Measurements from ENCODE around the gene CES2. TPM values are rescaled to one million over a fixed set of nuclear protein-coding genes. Genes with fewer than 3 reads are reported as not detected.

The CES2 gene, protein sequence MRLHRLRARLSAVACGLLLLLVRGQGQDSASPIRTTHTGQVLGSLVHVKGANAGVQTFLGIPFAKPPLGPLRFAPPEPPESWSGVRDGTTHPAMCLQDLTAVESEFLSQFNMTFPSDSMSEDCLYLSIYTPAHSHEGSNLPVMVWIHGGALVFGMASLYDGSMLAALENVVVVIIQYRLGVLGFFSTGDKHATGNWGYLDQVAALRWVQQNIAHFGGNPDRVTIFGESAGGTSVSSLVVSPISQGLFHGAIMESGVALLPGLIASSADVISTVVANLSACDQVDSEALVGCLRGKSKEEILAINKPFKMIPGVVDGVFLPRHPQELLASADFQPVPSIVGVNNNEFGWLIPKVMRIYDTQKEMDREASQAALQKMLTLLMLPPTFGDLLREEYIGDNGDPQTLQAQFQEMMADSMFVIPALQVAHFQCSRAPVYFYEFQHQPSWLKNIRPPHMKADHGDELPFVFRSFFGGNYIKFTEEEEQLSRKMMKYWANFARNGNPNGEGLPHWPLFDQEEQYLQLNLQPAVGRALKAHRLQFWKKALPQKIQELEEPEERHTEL
- 28.1 and 29.1 TPM in 2 replicates for total RNA-seq

DNA sequence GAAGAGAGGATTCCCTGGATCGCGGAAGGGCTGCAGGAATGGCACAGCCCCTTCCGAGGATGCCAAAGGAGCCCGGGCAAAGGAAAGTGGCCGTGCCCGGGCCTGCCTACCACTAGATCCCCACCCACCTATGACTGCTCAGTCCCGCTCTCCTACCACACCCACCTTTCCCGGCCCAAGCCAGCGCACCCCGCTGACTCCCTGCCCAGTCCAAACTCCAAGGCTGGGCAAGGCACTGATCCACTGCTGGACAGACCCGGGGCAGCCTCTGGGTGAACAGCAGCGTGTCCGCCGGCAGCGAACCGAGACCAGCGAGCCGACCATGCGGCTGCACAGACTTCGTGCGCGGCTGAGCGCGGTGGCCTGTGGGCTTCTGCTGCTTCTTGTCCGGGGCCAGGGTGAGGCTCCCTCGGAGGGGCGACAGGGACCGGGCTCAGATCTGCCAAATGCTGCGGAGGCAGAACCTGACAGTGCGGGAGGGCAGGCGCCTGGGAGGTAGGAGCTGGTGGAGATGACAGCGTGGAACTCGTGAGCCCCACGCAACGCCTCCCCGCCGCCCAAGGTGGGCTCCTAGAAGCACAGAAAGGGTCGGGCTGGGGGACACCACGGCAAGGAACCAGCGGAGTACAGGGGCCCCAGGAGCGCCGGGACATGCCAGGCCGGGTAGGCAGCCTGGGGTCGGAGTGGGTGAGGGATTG, at the start of gene CES2:
Gene CES2, plus strand, starts transcription at position 203 of the 698 bp plus-strand sequence. Its CDS starts 120 bp downstream, at position 323.

GRCh38 chr16:66918803-66919568, 16.3 kb upstream of the CES2 start, which contains the start of gene CDH16:
Gene CDH16, minus strand, starts transcription at chr16:66918885. Its CDS starts 820 bp downstream, at chr16:66918065.

DNA sequence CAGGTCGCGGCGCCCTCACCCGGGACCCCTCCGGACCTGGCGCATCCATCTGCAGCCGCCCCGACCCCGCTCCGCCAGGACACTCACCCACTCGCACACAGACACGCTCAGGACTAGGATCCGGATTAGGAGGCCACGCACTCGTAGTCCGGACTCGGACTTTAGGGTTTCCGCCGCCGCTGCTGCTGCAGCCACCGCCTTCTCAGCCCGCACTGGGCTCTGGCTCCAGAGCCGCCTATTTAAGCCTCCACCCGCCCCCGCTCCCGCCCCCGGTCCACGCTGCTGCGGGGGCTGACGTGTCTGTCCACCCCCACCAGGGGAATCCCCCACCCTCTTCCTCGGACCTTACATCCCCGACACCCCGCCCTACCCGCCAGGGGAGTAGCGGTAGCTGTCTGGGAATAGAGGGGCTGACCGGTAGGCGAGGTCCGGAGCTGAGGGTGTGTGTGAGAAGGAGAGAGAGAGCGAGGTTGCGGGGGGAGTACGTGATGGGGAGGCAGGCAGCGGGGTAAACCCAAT, 9.9 kb upstream of the CES2 start, which contains the start of gene RRAD:
Gene RRAD, minus strand, starts transcription at position 214 of the 519 bp plus-strand sequence. CDS start 356 bp downstream, outside the sequence.

GRCh38 chr16:66934138-66934838, 1.0 kb upstream of the CES2 start, which contains the start of gene CIAO2B:
Gene CIAO2B, minus strand, starts transcription at chr16:66934402. Its CDS starts 38 bp downstream, at chr16:66934364.

GRCh38 chr16:66961065-66961744, 25.9 kb downstream of the CES2 start, which contains the start of gene CES3:
Gene CES3, plus strand, starts transcription at chr16:66961266. Its CDS starts 42 bp downstream, at chr16:66961308.

DNA sequence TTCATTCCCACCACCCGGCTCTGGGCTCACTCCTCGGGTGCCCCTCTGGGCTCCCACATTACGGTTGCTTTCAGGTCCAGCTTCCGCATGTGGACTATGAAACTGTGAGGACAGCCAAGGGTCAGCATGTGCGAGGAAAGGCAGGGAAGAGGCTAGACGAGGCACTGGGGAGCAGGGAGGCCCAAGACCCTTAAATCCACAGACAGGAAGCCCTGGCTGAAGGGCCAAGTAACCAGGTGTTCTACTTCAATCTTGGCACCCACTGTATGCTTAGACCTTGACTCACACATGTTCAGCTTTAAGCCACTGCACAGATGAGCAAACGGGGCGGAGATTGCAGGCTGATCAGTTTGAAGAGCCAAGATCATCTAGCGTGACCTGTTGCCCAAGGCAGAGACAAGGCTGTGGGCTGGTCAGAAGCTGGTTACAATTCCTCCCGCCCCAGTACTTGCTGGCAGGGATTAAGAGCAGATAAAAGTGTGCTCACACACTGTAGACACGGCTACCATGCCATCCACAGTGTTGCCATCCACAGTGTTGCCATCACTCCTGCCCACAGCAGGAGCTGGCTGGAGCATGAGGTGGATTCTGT, 53.0 kb downstream of the CES2 start, which contains the start of gene CES4A:
Gene CES4A, plus strand, starts transcription at position 393 of the 592 bp plus-strand sequence. Its CDS starts 184 bp downstream, at position 577.

Other genes with a start within 250 kb of the CES2 start
- gene CMTM4, start 238.8 kb upstream of the CES2 start, total RNA-seq = 9.1 and 10.4 TPM in 2 replicates
- gene DYNC1LI2, start 183.9 kb upstream of the CES2 start, total RNA-seq = 146 and 174 TPM in 2 replicates
- gene TERB1, start 133.9 kb upstream of the CES2 start, total RNA-seq = 0.12 and 0.13 TPM in 2 replicates
- gene NAE1, start 104.5 kb upstream of the CES2 start, total RNA-seq = 58.0 and 60.4 TPM in 2 replicates
- gene CA7, start 91.1 kb upstream of the CES2 start, total RNA-seq = not detected in 2 replicates
- gene PDP2, start 55.0 kb upstream of the CES2 start, total RNA-seq = 8.1 and 8.3 TPM in 2 replicates
- not detected in 2 replicates for gene CDH16, start 16.6 kb upstream of the CES2 start, total RNA-seq
- 3.2 and 7.7 TPM in 2 replicates for gene RRAD, start 10.0 kb upstream of the CES2 start, total RNA-seq
- 126 and 169 TPM in 2 replicates for gene CIAO2B, start 1.1 kb upstream of the CES2 start, total RNA-seq
- 0.13 and 0.56 TPM in 2 replicates for gene CES3, start 25.8 kb downstream of the CES2 start, total RNA-seq
- gene CES4A, start 53.1 kb downstream of the CES2 start, total RNA-seq = 1.3 and 1.4 TPM in 2 replicates
- gene CBFB, start 93.6 kb downstream of the CES2 start, total RNA-seq = 142 and 160 TPM in 2 replicates
- 12.8 and 13.5 TPM in 2 replicates for gene PHAF1, start 174.4 kb downstream of the CES2 start, total RNA-seq
- 36.5 and 44.3 TPM in 2 replicates for gene B3GNT9, start 215.5 kb downstream of the CES2 start, total RNA-seq
- gene TRADD, start 224.4 kb downstream of the CES2 start, total RNA-seq = 15.9 and 18.1 TPM in 2 replicates
- 7.1 and 7.2 TPM in 2 replicates for gene FBXL8, start 224.4 kb downstream of the CES2 start, total RNA-seq
- 3.3 and 4.9 TPM in 2 replicates for gene HSF4, start 229.2 kb downstream of the CES2 start, total RNA-seq
- 23.9 and 25.2 TPM in 2 replicates for gene NOL3, start 235.0 kb downstream of the CES2 start, total RNA-seq
- gene MATCAP1, start 248.4 kb downstream of the CES2 start, total RNA-seq = 14.4 and 15.2 TPM in 2 replicates

All from aortic smooth muscle cell (primary cell).